GM19043 (cell line): ENCODE measurements around the gene PDGFA.

ENCODE experiments used
- ATAC-seq: cut with Tn5 transposase; IDR thresholded peaks from one replicate; pipeline ENCODE4 v1.9.1; 2021; ENCODE audit warnings: low read depth; ENCODE audit not compliant: unreplicated experiment

The PDGFA gene

GRCh38 chr7:477626-478220 is 41.9 kb downstream of the PDGFA start:
- ATAC-seq, result no peak

- no peak for ATAC-seq
Observed at GRCh38 chr7:476736-477360, 42.8 kb downstream of the PDGFA start.

GRCh38 chr7:475951-476441 is 43.6 kb downstream of the PDGFA start:
- ATAC-seq, result no peak

- ATAC-seq, result no peak
Observed at GRCh38 chr7:475425-475728, 44.3 kb downstream of the PDGFA start.

GRCh38 chr7:474605-475424 is 44.8 kb downstream of the PDGFA start:
- no peak for ATAC-seq

- ATAC-seq, result no peak
Observed at GRCh38 chr7:473870-474604, 45.6 kb downstream of the PDGFA start.

GRCh38 chr7:473211-473734 is 46.4 kb downstream of the PDGFA start:
- ATAC-seq, result no peak

- ATAC-seq, result no peak
Observed at GRCh38 chr7:472640-472957, 47.0 kb downstream of the PDGFA start.

- ATAC-seq, result no peak
Observed at GRCh38 chr7:471866-472639, 47.6 kb downstream of the PDGFA start.

- no peak for ATAC-seq
Observed at GRCh38 chr7:471191-471865, 48.3 kb downstream of the PDGFA start.

- ATAC-seq, result no peak
Observed at GRCh38 chr7:469563-469961, 50.1 kb downstream of the PDGFA start.

GRCh38 chr7:468681-469562 is 50.7 kb downstream of the PDGFA start:
- ATAC-seq, result no peak

GRCh38 chr7:467856-468545 is 51.6 kb downstream of the PDGFA start:
- no peak for ATAC-seq

GRCh38 chr7:467393-467828 is 52.2 kb downstream of the PDGFA start:
- ATAC-seq, result no peak

GRCh38 chr7:466465-467191 is 53.0 kb downstream of the PDGFA start:
- no peak for ATAC-seq

- no peak for ATAC-seq
Observed at GRCh38 chr7:465710-466400, 53.8 kb downstream of the PDGFA start.
